Measurements from ENCODE around the gene TRAF2. TPM values are rescaled to one million over a fixed set of nuclear protein-coding genes. Genes with fewer than 3 reads are reported as not detected.

The TRAF2 gene
- total and polyA plus RNA-seq, 2 of the 13 experiments (the other 11 are each of a cell fraction or from before 2014, with no cell fraction given): 12.4 to 13.6 TPM

- TF ChIP-seq TAF15 (IDR thresholded peaks at IDR 0.05; ENCODE audit: low read depth, low read length, poor library complexity, severe bottlenecking) (no peak), ZNF460 (CRISPR knock-in tag; IDR thresholded peaks at IDR 0.05; ENCODE audit: borderline replicate concordance) (no peak), CSRNP2 (CRISPR knock-in tag; conservative IDR thresholded peaks at IDR 0.05; ENCODE audit: low read depth) (no peak), KLF13 (CRISPR knock-in tag; IDR thresholded peaks at IDR 0.05) (no peak)
These were observed 9.8 kb upstream of the TRAF2 start (continued) for GRCh38 chr9:136876476-136876875.

GRCh38 chr9:136880651-136881050 lies 5.7 kb upstream of the TRAF2 start:
- Histone ChIP-seq H3K79me2 (ENCODE audit: insufficient read depth, low read length) (peaks cover 4% of the 10 kb centered on the region), H3K27me3 (ENCODE audit: control insufficient read depth in 1 of 2, insufficient read depth in 2 of 2, low read length in 2 of 2) (peaks cover 0 to 4% of the 10 kb centered on the region in 2 experiments; a peak in 3 of 5 replicates), H2AFZ (ENCODE audit: low read length) (no peak overlapping the region), H3K9ac (ENCODE audit: insufficient read depth, low read depth, low read length) (no peak overlapping the region), H3K27ac (ENCODE audit: extremely low read length, insufficient read depth, low read length) (no peak overlapping the region), H3K4me1 (ENCODE audit: insufficient read depth, low read length) (peaks cover 58% of the 10 kb centered on the region), H4K20me1 (ENCODE audit: insufficient read depth, low read length) (no peaks in the 10 kb centered on the region), H3K4me2 (ENCODE audit: low read depth, low read length) (no peak overlapping the region), H3K4me3 (replicated peaks in 1 of 3; ENCODE audit: insufficient read depth in 1 of 3, low read depth in 2 of 3, low read length in 3 of 3) (no peak overlapping the region), H3K9me3 (ENCODE audit: low read length) (no peaks in the 10 kb centered on the region), H3K36me3 (replicated peaks in 1 of 2; ENCODE audit: control insufficient read depth in 1 of 2, insufficient read depth in 2 of 2, low read length in 2 of 2) (no peaks in the 10 kb centered on the region)
- DNase-seq (ENCODE audit: low spot score) (no peak), FAIRE-seq (no peak), ATAC-seq (peak; percentile 11; the same call in 2 of the 3 replicates)
- in situ Hi-C loops (cut with HindIII; ENCODE audit: extremely low pct_ligation_motif_present, low pct_unique_long_range_greater_than_20kb) (no loop called here), intact Hi-C loops (cut with micrococcal nuclease; ENCODE audit: unreplicated experiment) (loop anchor here (5.0 to 10.0 kb wide), 2 partner anchors 33 to 96 kb away; partner anchors contain the start of gene PHPT1)
- ChIA-PET POLR2A (interaction anchor here (2.8 kb wide), 1 partner anchor 15 kb away, joined by 23 read pairs; the partner anchor contains the start of gene EDF1), CTCF (ENCODE audit: low intra/inter-chr PET ratio, low total read pairs) (no interaction called here)
- no TSS peak for BruUV-seq (replicated peaks)
- 60% methylated on average over 11 of the region's 11 CpGs for WGBS (ENCODE audit: low lambda C conversion rate)
- no peak for TF ChIP-seq SOX13 (IDR thresholded peaks at IDR 0.05)
- no peak for TF ChIP-seq SOX13 (CRISPR knock-in tag; conservative IDR thresholded peaks at IDR 0.05 in 1 of 2, IDR thresholded peaks at IDR 0.05 in 1 of 2)
- TF ChIP-seq HNF4A (CRISPR knock-in tag; IDR thresholded peaks at IDR 0.05): 0 out of 2 replicates have a peak, but pooled peaks have one; percentile 6
- TF ChIP-seq SAP130 (CRISPR knock-in tag; IDR thresholded peaks at IDR 0.05; ENCODE audit: low read depth): 0 out of 2 replicates have a peak, but pooled peaks have one; percentile 11
- no peak for TF ChIP-seq TIGD3 (CRISPR knock-in tag; IDR thresholded peaks at IDR 0.05; ENCODE audit: borderline replicate concordance)
- no peak for TF ChIP-seq DNMT3B (CRISPR knock-in tag; conservative IDR thresholded peaks at IDR 0.05)
- TF ChIP-seq ZBTB33 (CRISPR knock-in tag; IDR thresholded peaks at IDR 0.05): peak; percentile 70; the same call in 1 of the 2 replicates
- no peak for TF ChIP-seq MTF2 (CRISPR knock-in tag; IDR thresholded peaks at IDR 0.05; ENCODE audit: borderline replicate concordance)
- TF ChIP-seq GATAD2A (CRISPR knock-in tag; IDR thresholded peaks at IDR 0.05): 0 out of 2 replicates have a peak, but pooled peaks have one; percentile 14
- TF ChIP-seq SYNCRIP (IDR thresholded peaks at IDR 0.05; ENCODE audit: insufficient read depth, low read depth, low read length): no peak
- 0 out of 2 replicates have a peak, but pooled peaks have one; percentile 15 for TF ChIP-seq SP5 (CRISPR knock-in tag; IDR thresholded peaks at IDR 0.05; ENCODE audit: borderline replicate concordance, low read depth)
- TF ChIP-seq ZBTB20 (CRISPR knock-in tag; IDR thresholded peaks at IDR 0.05; ENCODE audit: borderline replicate concordance, low read depth): no peak
- TF ChIP-seq REXO4 (CRISPR knock-in tag; IDR thresholded peaks at IDR 0.05; ENCODE audit: borderline replicate concordance): no peak
